ENCODE data around the gene APOO.

Gene APOO

DNA sequence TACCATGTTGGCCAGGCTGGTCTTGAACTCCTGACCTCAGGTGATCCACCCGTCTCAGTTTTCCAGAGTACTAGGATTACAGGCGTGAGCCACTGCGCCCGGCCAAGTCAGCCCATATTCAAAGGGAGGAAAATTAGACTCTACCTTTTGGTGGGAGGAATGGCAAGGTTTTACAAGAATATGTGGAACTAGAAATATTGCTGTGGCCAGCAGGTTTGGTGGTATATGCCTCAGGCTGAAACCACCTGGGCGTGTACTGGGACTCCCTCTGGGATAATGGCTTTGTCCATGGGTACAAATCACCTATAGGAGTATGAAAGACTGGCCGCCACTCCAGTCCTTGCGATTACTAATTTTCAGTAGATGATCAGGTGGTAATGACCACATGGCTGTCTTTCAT, 92.4 kb downstream of the APOO start:
- DNase-seq: no peak

DNA sequence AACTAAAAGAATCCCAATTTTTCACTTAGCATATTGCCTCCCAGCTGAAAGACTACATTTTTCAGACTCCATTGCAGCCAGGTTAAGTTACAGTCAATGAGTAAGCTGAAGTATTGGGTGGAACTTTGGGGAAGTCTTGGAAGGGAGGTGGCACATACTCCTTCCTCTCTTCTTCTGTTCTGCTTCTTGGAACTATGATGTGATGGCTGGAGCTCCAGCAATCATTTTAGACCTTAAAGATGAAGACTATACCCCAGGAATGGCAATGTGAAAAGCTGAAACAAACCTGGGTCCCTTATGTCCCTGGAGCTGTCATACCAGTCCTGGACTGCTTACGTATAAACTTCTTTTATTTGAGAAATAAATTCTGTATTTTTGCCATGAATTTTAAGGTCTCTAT, 93.9 kb downstream of the APOO start:
- no peak for DNase-seq

DNA sequence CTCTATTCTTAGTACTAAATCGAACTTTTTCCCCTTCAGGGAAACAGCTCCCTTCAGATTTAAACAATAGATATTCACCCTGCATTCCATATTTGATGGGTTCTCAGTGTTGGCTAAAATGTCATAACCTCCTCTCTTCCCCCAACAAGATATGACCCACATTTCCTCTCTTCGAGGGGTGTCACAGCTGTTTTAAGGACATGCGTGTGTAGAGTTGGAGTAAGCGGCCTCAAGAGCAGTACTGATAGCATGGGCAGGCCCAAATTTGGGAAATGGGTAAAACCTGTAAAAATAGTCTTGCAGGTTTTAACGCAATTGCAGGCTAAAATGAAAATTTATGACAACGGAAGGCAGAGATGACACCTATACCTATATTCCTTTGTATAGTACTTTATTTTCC, 96.1 kb downstream of the APOO start:
- DNase-seq: no peak

DNA sequence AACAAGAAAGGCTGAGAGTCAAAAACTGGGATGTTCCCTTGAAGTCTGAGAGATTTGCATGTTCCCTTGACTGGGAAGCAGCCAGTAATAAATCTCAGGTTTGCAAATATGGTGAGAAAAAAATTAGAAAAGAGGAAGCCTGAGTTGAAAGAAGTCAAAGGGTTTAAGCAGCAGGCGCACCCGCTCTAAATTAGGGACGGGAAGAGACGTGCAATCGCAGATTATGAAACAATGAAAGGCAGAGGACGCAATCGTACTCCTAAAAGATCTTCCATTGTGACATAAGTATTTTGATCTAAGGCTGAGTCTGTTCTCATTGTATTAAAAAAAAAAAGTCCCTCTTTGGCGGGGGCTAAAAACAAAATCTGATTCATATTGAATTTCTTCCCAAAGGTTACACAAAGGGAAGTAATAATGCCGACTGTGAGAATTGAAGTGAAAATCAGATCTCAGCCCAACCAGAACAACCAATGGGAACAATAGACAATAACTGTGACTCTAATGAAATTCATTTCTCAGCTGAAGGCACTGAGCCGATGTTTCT, 96.6 kb downstream of the APOO start:
- no peak for DNase-seq

DNA sequence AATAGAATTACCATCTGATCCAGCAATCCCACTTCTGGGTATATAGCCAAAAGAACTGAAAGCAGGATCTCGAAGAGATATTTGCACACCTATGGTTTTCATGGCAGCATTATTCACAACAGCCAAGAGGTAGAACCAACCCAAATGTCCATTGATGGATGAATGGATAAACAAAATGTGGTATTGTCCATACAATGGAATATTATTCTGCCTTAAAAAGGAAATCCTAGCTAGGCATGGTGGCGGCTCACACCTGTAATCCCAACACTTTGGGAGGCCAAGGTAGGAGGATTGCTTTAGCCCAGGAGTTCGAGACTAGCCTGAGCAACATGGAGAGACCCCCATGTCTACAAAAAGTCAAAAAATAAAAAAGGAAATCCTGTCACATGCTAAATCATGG, 97.5 kb downstream of the APOO start:
- DNase-seq: no peak

DNA sequence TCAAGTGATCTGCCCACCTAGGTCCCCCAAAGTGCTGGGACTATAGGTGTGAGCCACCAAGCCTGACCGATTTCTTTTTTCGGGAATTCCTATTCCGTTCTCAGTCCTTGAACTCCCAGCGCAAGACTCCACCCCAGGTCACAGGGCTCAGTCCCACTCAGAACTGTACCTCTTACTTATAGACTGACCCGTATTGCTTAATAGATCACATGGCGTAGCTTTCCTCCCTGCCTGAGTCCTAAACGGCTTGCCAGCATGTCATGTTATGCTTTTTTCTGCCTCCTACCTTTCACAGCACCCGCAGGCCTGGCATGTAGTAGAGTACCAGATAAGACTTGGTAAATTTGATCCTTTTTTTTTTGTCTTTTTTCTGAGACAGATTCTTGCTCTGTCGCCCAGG, 102.3 kb downstream of the APOO start:
- DNase-seq: no peak

DNA sequence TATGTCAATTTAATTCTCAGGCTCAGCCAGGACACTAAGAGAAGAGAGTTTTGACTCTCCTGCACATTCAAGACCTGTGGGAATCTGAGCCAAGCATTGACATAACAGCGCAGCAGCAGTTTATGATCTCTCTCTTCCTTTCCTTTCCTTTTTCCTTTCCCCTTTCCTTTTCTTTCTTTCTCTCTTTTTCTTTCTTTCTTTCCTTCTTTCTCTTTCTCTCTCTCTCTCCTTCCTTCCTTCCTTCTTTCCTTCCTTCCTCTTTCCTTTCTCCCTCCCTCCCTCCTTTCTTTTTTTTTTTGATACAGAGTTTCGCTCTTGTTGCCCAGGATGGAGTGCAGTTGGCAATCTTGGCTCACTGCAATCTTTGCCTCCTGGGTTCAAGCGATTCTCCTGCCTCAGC, 103.2 kb downstream of the APOO start:
- no peak for DNase-seq

DNA sequence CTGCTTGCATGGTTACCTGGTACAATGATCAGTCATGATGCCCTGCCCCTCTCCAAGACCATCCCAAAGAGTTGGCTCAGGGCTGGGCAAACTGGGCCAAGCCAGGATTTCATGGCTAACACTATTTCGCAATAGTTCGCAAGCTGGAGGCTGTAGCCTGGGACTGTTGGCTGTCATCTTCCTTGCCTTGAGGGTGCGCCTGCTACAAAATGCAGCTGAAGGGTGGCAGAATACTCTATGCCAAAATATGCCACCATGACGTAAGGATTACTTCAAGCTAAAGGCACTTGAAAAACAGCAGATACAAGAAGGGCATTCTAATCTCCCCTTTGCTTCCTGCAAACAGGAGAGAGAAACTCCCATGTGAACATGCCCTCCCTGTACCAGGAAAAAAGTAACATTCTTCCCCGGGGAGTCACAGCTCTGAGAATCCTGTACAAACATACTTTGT, 103.8 kb downstream of the APOO start:
- no peak for DNase-seq

DNA sequence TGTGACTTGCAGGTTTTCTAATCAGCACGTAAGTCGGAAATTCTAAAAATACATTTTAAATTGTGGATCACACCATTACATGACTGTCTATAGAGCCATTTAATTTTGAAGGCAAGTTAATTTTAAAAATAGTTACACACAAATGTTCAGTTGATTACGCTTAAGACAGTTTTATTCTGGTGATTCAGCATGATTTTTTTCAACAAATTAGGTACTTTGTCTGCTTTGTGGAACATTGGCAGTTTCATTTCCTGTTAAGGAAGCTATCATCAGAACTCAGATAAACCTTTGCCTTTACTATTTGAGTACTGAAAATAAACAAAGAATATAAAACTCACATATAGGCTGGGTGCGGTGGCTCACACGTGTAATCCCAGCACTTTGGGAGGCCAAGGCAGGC, 105.3 kb downstream of the APOO start:
- no peak for DNase-seq

DNA sequence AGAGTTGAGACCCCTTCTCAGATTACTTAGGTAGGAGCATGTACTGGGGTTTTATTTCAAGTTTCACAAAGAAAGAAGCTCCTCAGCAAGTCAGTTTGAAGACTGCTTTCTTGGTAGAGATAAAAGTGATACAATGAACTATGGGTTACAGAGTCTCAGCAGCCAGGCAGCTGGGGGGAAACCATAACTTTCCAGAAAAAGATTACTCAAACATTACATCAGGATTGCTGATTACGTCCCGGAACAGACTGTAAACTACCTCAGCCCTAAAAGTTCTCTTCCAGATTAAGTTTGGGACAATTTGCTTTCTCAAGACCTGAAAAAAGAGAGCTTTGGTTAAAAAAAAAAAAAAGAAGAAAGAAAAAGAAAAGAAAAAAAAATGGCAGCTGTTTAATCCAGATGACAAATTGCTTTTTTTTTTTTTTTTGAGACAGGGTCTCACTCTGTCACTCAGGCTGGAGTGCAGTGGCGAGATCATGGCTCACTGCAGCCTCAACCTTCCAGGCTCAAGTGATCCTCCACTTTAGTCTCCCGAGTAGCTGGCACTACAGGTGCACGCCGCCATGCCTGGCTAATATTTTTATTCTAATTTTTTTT, 108.2 kb downstream of the APOO start:
- DNase-seq: no peak

DNA sequence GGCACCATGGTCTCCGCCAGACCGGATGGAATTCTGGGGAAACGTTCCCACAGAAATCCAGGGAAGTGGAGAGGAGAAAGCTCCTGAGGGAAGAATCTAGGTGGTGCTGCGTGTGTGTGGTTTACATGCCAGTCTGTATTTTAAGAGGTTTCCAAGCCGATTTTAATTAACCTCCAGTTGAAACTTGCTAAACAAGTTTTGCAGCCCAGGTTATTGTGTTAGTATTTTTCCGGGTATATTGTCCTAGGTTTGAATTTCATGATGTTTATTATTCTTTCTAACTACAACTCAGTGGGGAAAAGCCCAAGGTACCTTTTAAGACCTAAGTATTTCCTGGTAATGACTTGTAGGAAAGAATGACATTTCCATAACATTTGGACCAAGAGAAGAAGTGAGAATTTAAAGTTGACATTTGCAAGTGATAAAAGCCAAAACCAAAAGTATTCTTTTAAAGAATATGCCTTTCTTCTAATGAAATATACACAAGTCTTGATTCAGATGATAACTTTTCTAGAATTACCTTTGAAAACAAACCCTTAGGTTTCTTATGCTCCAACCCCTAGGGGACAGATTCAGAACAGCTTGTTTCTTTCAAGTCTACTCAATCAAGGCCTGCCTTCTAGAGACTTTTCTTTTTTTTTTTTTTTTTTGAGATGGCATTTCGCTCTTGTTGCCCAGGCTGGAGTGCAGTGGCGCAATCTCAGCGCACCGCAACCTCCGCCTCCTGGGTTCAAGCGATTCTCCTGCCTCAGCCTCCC, 110.2 kb downstream of the APOO start:
- DNase-seq: no peak

DNA sequence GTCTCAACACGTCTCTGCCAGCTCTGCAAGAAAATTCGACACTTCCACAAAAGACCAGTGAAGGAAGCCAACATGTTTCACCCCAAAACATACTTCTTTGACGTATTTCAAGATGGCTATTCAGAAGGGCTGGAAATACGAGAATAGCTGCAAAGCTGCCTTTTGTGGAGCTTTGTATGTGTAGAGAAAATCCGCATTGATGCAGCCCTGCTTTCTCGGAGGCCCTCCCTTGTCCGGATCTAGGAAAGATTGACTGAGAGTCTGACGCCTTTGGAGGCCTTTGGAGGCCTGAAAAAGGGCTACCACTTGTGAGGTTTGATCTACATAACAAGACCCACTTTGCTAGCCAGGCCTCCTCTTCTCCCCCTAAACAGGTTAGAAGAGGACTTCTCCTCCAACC, 112.5 kb downstream of the APOO start:
- no peak for DNase-seq

DNA sequence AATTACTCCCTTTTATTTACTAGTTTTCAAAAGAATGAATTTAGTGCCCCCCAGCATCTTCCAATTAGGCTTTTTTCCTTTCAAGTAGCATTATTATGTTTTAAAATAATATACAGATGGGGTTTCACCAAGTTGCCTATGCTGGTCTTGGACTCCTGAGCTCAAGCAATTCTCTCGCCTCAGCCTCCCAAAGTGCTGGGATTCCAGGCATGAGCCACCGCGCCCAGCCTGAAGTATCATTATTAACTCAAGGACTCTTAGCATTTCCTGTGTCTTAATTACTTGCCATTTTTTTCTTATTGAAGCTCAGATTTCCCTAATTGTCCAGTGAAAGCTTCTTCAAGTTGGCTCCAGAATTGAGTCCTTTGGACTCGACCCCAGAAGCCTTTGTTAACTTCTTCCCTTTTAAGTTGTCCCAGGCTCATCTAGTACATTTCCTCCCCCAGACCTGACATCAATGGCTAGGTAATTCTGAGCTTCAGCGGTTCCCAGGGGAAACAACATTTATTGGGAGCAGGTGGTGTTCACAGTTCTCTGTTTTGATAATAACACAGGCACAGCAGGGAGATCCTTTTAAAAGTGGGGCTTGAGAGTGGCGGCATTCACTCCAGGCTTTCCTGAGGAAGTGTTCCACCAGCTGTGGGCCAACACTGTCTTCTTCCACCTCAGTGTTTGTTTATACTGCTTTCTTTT, 114.7 kb downstream of the APOO start:
- DNase-seq: no peak

DNA sequence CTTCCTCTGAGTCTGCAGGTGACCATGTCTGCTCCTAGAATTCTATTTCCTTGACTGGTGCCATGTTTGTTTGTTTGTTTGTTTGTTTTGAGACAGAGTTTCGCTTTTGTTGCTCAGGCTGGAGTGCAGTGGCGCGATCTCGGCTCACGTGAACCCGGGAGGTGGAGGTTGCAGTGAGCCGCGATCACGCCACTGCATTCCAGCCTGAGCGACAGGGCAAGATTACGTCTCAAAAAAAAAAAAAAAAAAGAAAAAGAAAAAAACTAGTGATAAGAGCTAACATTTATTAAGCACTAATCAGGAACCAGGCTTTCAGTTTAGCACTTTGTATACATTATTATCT, 117.6 kb downstream of the APOO start:
- DNase-seq: no peak

DNA sequence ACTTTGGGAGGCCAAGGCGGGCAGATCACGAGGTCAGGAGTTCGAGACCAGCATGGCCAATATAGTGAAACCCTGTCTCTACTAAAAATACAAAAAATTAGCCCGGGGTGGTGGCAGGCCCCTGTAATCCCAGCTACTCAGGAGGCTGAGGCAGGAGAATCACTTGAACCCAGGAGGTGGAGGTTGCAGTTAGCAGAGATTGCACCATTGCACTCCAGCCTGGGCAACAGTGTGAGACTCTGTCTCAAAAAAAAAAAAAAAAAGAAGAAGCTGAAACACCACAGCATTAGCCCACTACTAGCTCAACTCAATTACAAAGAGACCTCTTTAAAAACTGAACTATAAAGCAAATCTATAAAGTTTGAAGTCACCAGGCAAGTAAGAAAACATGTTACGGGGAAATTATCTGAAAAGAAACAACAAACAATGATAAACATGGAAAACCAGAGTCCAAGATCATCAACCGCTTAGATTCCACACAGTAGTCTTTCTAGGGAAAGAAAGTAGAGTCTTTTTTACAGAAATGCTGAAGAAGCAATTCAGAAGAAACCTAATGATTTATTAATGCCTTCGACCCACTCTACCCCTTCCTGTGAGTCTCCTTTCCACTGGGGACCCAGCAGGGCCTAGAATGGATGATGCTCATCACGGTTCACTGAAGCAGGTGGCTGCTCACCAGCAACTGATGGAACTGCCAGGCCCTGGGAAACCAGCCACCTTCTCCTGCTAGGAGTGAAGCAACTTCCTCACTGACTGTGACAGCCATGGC, 118.2 kb downstream of the APOO start:
- no peak for DNase-seq

DNA sequence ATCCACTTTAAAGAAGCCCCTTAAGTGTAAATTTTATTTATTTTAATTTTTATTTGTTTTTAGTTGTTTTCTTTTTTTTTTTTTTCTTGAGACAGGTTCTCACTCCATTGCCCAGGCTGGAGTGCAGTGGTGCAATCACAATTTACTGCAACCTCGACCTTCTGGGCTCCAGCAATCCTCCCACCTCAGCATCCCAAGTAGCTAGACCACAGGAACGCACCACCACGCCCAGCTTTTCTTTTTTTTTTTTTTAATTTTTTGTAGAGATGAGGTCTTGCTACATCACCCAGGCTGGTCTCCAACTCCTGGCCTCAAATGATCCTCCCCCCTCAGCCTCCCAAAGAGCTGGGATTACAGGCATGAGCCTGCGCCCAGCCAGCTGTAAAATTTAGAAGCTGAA, 118.8 kb downstream of the APOO start:
- no peak for DNase-seq

DNA sequence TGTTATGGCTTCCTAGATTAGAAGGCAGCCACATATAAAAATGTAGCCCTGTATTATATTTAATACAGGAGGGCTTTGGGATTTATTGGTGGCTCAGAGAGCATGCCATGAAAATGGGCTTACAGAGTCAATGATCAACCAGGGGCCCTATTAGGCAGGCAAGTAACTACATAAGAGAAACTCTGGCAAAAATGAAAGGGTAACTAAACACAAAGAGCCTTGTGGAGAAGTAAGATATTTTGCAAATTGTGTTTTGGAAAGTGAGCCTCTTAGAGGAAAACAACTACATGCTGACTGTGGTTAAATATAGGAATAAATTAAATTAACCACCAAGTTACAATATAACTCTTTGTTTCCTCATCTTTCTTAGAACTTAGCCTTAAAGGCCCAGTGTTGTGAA, 119.2 kb downstream of the APOO start:
- no peak for DNase-seq

DNA sequence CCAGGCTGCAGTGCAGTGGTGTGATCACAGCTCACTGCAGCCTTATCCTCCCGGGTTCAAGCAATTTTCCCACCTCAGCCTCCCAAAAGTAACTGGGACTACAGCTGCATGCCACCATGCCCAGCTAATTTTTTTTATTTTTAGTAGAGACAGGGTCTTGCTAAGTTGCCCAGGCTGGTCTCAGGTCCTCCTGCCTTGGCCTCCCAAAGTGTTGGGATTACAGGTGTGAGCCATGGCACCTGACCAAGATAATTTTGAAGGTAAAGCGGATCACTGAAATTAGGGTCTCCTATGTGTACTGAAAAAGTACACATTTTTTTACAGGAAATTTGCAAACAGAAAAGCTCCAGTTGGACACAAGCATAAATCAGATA, 120.0 kb downstream of the APOO start:
- no peak for DNase-seq

DNA sequence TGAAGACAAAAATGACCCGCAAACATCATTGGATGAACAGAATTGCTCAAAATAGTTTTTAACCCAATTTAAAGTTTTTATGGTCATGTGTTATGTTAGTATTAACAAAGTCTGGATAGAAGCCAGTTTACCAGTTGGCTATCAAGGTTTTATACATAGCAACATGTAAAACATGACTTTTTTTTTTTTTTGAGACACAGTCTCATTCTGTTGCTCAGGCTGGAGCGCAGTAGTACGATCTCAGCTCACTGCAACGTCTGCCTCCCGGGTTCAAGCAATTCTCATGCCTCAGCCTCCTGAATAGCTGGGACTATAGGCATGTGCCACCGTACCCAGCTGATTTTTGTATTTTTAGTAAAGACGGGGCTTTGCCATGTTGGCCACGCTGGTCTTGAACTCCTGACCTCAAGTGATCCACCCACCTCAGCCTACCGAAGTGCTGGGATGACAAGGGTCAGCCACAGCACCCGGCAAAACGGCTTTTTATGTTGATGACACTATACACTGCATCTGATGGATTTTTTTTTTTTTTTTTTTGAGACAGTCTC, 121.4 kb downstream of the APOO start:
- no peak for DNase-seq

DNA sequence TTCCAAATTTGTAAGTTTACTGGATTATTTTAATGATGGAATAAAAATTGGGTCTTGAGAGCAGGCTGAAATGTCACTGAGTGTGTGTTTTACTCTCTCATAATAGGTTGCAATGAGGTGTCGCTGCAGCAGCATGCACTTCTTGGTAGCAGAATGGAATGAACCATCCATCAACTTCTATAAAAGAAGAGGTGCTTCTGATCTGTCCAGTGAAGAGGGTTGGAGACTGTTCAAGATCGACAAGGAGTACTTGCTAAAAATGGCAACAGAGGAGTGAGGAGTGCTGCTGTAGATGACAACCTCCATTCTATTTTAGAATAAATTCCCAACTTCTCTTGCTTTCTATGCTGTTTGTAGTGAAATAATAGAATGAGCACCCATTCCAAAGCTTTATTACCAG, 122.2 kb downstream of the APOO start:
- DNase-seq: no peak

DNA sequence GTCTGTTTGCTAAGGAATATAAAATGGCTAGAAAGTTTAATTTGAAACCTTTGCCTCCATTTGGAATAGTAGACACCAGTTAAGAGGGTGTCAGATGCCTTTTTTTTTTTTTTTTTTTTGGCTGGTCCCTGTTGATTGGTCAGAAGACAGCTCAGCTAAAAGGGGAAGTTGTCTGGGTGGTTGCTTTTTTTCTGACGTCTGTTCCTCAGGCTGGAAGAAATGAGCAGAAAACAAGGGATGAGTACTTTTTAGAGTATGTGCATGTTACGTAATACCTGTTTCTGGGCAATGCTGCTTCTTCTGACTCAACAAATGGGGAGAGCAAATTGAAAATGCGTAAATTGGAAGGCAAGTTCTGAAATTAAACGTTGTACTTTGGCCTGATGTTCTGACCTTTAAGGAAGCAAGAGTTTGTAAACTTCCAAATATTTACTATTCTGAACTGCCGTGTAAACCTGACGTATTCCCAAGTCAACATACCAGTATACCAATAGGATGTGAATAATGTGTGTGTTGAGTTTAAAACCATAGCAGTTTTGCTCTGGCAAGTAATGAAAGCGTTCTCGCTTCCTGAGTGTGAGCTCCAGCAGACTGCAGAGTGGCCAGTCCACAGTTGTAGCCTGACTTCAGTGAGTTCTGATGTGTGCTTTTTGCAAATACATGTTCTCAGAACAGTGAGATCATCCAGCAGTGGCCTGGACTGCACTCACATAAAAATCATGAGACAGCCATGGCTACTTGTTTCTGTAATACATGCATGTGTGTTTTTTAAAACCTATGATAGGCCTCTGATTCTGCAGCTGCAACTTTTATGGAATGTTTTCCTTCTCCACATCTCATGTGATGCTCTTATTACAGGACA, 123.0 kb downstream of the APOO start:
- DNase-seq: no peak
